ENCODE measurements around the gene CHMP5.
A peak's percentile ranks its signal among the peaks of the same experiment; 100 is the strongest.

The CHMP5 gene

GRCh38 chr9:33244137-33244784, 20.6 kb upstream of the CHMP5 start:
- no peak for DNase-seq

- no peak for DNase-seq
Observed at GRCh38 chr9:33245341-33245740, 19.5 kb upstream of the CHMP5 start.

DNA sequence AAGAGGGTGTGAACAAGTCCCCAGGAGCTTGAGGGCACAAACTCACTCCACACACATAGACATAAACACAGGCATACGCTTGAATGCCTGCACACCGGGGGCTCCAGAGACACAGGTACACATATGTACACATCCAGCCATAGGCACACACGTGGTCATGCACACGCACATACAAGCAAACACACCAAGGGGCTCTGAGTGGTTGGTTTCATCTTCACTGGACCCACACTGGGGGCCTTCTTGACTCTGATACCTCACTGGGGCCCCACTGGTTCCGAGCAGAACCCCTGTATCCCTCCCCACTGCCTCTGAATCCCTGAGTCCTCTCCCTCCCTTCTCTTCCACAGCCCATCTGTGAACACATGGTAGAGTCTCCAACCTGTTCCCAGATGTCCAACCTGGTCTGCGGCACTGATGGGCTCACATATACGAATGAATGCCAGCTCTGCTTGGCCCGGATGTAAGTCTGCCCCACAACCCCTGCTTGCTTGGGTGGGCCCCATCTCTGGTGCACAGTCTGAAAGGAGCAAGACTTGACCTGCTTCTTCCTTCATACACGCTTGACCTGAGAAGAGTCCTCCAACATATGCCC, 18.5 kb upstream of the CHMP5 start:
- no peak for DNase-seq

- no peak for DNase-seq
Observed at GRCh38 chr9:33248606-33249005, 16.2 kb upstream of the CHMP5 start.

DNA sequence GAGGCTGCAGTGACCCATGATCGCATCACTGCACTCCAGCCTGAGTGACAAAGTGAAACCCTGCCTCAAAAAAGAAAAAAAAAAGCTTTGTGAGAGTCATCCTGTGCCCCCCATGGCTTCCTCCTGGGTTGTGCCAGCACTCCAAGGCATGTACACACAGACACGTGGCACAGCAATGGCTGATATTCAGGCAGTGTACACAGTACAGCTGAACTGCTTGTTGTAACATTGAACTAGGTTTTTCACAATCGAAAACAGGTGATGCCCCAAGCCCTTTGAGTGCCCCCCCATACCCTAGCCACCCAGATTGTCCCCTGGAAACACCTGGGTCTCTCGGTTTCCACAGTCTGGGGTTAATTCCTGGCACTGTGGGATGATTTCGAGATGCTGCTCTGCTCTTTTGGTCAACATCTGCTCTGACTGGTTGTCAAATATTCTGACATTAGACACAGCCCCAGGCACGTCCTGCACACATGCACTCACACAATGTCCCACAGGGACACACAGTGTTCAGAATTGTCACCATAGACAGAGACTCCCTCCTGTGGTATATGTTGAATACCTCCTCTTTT, 15.7 kb upstream of the CHMP5 start:
- DNase-seq: no peak

DNA sequence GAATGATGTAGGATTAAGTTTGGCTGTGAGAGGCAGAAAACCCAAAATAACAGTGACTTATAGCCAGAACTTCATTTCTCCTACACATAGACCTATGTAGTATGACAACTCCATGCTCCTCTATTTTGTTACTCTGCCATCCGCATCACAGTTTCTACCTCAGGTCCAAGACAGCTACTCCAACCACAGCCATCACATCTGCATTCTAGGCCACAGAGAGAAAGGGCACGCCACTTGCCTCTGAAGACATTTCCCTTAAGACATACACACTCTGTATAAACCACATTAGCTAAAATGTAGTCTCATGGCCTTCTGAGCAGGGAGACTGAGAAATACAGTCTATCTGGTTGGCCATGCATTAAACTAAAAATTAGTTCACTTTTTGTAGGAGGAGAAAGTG, 14.9 kb upstream of the CHMP5 start:
- no peak for DNase-seq

GRCh38 chr9:33250458-33250995, 14.3 kb upstream of the CHMP5 start:
- no peak for DNase-seq

DNA sequence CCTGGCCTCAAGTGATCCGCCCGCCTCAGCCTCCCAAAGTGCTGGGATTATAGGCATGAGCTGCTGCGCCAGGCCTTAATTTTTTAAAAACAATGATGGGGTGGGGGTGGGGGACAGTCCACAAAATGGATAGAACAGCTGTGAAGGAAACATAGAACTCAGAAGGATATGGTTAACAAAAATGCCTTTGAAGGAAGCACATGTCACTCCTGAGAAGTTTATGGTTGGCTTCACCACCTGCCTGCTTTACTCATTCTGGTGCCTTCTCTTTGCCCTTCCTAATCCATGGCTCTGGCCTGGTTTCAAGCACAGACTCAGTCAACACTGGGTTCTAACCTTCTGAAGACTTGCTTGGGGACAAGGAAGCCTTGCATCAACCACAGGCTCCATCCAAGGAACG, 10.6 kb upstream of the CHMP5 start:
- no peak for DNase-seq

DNA sequence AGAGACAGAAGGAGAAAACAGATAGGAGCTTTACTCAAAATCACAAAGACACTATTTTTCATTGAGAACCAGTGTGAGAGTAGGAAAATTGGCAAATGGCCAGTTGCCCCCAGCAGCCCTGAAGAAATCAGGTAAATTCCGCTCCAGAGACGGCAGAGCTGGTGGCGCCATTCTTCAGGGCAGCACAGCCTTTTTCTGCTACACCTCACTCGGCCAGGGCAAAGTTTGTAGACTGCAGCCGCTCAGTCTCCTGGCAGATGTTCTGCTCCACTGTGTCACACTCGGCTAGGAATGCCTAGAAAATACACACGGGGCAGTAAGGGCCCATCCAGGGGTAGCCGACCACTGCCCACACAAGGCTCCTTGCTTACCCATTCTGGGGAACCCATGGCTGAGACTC, 9.8 kb upstream of the CHMP5 start:
- no peak for DNase-seq

- DNase-seq: no peak
Observed at GRCh38 chr9:33255471-33255870, 9.4 kb upstream of the CHMP5 start.

- DNase-seq: no peak
Observed at GRCh38 chr9:33256236-33256635, 8.6 kb upstream of the CHMP5 start.

DNA sequence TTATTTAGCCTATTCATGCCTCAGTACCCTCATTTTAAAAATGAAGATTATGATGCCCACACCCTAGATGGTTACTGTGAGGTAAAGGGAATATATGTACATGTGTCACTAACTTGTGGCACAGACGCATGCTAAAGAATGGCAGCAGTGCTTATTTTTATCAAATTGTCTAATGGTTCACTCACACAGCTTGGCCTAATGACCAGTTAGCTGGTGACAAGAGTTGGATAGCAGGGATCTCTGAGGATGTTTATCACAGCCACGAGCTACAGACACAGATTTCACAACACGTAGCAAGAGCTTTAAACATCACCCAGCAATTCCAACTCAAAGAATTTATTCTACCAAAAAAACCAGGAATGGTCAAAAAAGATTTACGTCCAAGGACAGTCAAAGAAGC, 7.6 kb upstream of the CHMP5 start:
- DNase-seq: no peak

GRCh38 chr9:33260372-33260771, 4.5 kb upstream of the CHMP5 start:
- DNase-seq: no peak

GRCh38 chr9:33263131-33264002, 1.5 kb upstream of the CHMP5 start:
- DNase-seq: no peak

GRCh38 chr9:33264003-33264472, 811 bp upstream of the CHMP5 start:
- peak; percentile 48 for DNase-seq

GRCh38 chr9:33265211-33265865, 489 bp downstream of the CHMP5 start:
- no peak for DNase-seq

DNA sequence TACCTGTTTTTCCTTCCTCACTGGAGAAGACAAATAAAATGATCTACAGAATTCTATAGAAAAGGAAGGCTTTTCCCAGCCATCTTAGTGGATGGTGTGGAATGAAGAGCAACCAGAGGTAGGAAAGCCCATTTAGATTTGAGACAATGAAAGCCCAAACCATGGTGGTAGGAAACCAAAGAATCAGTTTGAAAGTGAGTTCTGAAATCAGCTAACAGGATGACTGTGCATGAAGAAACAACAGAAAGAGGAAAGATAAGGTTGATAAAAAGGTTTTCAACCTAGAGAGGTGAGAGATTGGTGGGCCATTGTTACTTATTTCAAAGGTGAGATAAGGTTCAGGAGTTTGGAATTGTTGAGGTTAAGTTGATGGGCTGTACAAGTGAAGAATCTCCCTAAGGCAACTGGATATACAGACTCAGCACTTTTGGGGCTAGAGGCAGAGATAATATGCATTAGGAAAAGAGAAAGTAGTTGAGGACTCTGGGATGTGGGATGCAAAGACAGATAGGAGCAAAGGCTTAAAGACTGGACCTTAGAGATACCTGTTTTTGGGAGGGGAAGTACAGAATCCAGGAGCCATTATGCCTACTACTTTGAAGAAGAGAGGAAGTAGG, 2.4 kb downstream of the CHMP5 start:
- no peak for DNase-seq

DNA sequence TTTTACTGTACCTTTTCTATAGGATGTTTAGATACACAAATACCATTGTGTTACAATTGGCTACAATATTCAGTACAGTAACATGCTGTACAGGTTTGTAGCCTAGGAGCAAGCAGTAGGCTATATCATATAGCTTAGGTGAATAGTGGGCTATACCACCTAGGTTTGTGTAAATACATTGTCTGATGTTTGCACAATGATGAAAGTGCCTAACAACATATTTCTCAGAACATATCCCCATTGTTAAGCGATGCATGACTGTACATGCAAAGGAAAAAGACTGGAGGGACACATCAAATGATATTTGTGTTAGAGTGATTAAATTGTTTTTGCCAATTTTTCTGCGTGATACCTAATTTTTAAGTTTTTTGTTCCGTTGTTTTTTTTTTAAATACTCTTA, 5.3 kb downstream of the CHMP5 start:
- DNase-seq: no peak

GRCh38 chr9:33272061-33272460, 7.2 kb downstream of the CHMP5 start:
- no peak for DNase-seq

GRCh38 chr9:33273266-33273971, 8.6 kb downstream of the CHMP5 start:
- DNase-seq: no peak

DNA sequence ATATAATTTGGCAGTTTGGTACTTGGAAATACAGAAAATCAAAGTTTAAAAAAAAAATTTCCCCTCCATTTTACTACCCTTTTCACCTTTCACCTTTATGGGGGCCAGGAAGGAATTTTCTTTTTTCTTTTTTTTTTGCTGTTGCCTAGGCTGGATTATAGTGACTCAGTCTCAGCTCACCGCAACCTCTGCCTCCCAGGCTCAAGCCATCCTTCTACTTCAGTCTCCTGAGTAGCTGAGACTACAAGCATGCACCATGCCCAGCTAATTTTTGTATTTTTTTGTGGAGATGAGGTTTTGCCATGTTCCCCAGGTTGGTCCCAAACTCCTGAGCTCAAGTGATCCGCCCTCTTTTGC, 9.1 kb downstream of the CHMP5 start:
- DNase-seq: no peak

- no peak for DNase-seq
Observed at GRCh38 chr9:33277484-33277883, 12.6 kb downstream of the CHMP5 start.
